Measurements from ENCODE around the gene SCAMP2. TPM values are rescaled to one million over a fixed set of nuclear protein-coding genes. Genes with fewer than 3 reads are reported as not detected.

SCAMP2 gene
- total RNA-seq, 1 donor from 2014 or later = 90.8 TPM

DNA sequence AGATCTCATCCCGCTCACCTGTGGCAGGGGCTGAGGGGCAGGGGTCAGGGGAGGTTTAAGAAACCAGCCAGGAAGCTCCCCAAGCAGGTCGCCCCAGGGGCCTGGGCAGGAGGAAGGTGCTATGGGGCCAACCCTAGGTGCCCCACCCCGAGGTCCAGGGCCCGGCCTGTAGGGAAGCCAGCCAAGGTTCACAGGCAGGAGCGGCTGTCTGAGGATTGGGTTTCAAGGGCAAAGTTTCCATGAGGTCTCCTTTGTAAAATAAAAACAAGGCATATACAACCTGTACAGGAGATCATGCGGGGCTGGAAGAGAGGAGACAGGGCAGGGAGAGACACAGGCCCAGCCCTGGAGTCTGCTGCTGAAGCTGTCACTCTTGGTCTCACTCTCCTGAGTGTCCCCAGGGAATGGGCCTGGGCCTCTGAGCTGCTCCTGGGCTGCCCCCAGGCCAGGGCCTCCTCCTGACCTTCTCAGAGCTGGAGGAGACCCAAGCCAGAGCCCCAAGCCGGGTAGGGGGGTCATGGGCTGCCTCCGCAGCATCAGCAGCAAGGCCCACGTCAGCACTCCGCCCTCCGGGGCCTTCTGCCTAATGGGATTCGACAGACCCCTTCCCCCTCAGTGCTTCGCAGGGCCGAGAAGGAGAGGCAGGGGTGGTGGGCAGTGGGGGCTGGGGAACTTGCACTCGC, 41.2 kb downstream of the SCAMP2 start:
- no peaks in the 10 kb centered on the region for H3K4me1 ChIP-seq
- no peak overlapping the region for H3K4me3 ChIP-seq
- H3K27ac ChIP-seq = no peak overlapping the region
- TF ChIP-seq, protein P1, sequence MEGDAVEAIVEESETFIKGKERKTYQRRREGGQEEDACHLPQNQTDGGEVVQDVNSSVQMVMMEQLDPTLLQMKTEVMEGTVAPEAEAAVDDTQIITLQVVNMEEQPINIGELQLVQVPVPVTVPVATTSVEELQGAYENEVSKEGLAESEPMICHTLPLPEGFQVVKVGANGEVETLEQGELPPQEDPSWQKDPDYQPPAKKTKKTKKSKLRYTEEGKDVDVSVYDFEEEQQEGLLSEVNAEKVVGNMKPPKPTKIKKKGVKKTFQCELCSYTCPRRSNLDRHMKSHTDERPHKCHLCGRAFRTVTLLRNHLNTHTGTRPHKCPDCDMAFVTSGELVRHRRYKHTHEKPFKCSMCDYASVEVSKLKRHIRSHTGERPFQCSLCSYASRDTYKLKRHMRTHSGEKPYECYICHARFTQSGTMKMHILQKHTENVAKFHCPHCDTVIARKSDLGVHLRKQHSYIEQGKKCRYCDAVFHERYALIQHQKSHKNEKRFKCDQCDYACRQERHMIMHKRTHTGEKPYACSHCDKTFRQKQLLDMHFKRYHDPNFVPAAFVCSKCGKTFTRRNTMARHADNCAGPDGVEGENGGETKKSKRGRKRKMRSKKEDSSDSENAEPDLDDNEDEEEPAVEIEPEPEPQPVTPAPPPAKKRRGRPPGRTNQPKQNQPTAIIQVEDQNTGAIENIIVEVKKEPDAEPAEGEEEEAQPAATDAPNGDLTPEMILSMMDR (IDR thresholded peaks at IDR 0.05) = no peak
- H3K9me3 ChIP-seq = no peaks in the 10 kb centered on the region
- intact Hi-C loops (cut with DNase I) = no loop called here
- peaks cover 10% of the 10 kb centered on the region for H3K27me3 ChIP-seq
- peaks cover 0 to 5% of the 10 kb centered on the region in 2 donors for H3K36me3 ChIP-seq
- no peak for DNase-seq (ENCODE audit: low spot score in 2 of 2)

DNA sequence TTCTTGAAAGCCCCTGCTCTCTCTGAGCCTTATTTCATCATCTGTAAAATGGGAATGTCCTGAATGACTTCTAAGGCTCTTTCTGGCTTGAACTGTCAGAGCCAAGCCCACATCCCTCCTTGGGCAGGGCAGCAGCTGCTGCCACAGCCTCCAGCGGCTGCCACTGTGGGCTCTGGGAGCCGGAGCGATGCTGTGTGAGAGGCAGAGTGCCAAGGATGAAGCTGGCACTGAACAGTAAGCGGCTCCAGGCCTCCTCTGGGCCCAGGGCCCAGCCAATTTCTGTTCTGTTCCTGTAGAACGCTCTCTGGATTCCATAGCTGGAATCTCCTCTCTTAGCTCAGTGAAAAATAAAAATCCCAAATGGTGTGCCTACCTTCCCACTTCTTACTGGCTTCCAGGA, 42.3 kb downstream of the SCAMP2 start:
- no peak overlapping the region for H3K4me3 ChIP-seq
- intact Hi-C loops (cut with DNase I) = no loop called here
- no peak for DNase-seq (ENCODE audit: low spot score in 2 of 2)
- no peaks in the 10 kb centered on the region for H3K4me1 ChIP-seq
- TF ChIP-seq, protein P1 (IDR thresholded peaks at IDR 0.05) = no peak
- peaks cover 10% of the 10 kb centered on the region for H3K27me3 ChIP-seq
- no peaks in the 10 kb centered on the region for H3K9me3 ChIP-seq
- no peak overlapping the region for H3K27ac ChIP-seq
- H3K36me3 ChIP-seq = no peaks in the 10 kb centered on the region

DNA sequence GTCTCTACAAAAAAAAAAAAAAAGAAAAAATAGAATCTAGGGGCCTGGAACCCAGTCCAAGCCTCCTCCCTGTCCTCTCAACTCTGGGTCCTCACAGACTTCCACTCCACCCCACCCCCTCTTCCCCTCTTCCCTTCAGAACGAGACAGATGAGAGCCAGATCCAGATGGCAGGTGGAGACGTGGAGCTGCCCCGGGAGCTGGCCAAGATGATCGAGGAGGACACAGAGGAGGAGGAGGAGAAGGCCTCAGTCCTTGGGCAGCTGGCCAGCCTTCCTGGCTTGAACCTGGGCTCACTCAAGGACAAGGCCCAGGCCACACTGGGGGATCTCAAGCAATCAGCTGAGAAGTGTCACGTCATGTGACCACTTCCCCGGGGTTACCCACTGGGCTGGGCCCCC, 43.2 kb downstream of the SCAMP2 start:
- TF ChIP-seq, protein P1 (IDR thresholded peaks at IDR 0.05) = no peak
- no peaks in the 10 kb centered on the region for H3K4me1 ChIP-seq
- H3K36me3 ChIP-seq = no peaks in the 10 kb centered on the region
- H3K9me3 ChIP-seq = no peaks in the 10 kb centered on the region
- H3K27me3 ChIP-seq = peaks cover 10% of the 10 kb centered on the region
- no peak overlapping the region for H3K27ac ChIP-seq
- no peak for DNase-seq (ENCODE audit: low spot score in 2 of 2)
- no peak overlapping the region for H3K4me3 ChIP-seq
- intact Hi-C loops (cut with DNase I) = no loop called here

DNA sequence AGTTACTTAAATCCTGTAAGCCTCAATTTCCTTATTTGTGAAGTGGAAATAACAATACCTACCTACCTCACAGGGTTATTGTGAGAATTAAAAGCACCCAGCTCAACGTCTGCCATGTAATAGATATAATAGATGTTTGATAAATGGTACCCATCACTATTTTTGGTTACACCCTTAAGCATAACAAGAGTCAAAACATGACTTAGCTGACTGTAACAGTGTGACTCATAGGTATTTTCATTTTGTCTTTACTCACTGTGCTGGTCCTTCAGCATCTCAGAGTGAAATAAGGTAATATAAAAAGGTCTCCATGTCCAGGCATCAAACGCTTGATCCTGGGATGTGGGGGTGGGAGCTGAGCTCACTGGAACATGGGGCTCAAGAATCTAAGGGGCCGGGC, 43.7 kb downstream of the SCAMP2 start:
- TF ChIP-seq, protein P1 (IDR thresholded peaks at IDR 0.05) = no peak
- Histone ChIP-seq H3K9me3 (no peaks in the 10 kb centered on the region), H3K4me1 (no peaks in the 10 kb centered on the region), H3K4me3 (no peak overlapping the region), H3K36me3 (no peaks in the 10 kb centered on the region), H3K27me3 (peaks cover 10% of the 10 kb centered on the region), H3K27ac (no peak overlapping the region)
- intact Hi-C loops (cut with DNase I) = no loop called here
- no peak for DNase-seq (ENCODE audit: low spot score in 2 of 2)

DNA sequence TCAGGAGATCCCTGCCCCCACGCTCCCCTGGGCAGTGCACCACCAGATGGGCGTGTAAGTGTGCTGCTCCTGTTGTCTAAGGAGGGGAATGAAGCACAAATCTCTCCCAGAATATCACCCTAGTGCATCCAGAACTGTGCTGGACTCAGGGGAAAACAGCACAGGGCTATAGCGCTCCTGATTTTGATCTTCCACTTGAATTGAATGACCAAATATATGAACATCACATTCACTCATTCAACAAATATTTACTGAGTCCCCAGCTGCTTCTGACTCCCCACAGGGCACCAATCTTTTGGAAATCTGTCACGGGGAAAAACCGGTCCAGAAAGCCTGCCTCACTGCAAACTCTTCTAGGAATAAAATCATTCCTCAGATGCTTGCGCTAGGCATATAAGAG, 44.3 kb downstream of the SCAMP2 start:
- no peak overlapping the region for H3K4me3 ChIP-seq
- no peaks in the 10 kb centered on the region for H3K9me3 ChIP-seq
- peaks cover 10% of the 10 kb centered on the region for H3K27me3 ChIP-seq
- no peak overlapping the region for H3K27ac ChIP-seq
- TF ChIP-seq, protein P1 (IDR thresholded peaks at IDR 0.05) = no peak
- no peaks in the 10 kb centered on the region for H3K36me3 ChIP-seq
- H3K4me1 ChIP-seq = no peaks in the 10 kb centered on the region
- DNase-seq (ENCODE audit: low spot score in 2 of 2) = no peak
- intact Hi-C loops (cut with DNase I) = no loop called here

DNA sequence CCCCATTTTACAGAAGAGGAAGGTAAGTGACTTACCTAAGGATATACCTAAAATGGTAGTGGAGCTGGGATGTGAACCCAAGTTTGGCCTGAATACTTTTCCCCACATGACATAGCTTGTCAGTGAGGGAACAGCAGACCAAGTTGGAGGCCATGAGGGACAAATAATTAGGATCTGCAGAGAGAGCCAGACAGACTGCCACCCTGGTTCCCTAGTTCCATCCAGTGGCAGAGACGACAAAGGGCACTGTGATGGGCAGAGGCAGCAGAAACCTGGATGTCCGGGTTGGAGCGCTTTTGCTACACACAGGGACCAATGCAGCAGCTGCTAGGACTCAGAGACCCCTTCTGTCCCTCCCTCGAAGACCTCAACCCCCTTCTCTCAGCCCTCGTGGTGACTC, 45.6 kb downstream of the SCAMP2 start:
- TF ChIP-seq, protein P1 (IDR thresholded peaks at IDR 0.05) = no peak
- Histone ChIP-seq H3K27ac (no peak overlapping the region), H3K27me3 (peaks cover 10% of the 10 kb centered on the region), H3K36me3 (no peaks in the 10 kb centered on the region), H3K4me1 (no peaks in the 10 kb centered on the region), H3K4me3 (no peak overlapping the region), H3K9me3 (no peaks in the 10 kb centered on the region)
- intact Hi-C loops (cut with DNase I) = no loop called here
- DNase-seq (ENCODE audit: low spot score in 2 of 2) = no peak
